Measurements from ENCODE around the gene PPP1R7. TPM values are rescaled to one million over a fixed set of nuclear protein-coding genes. Genes with fewer than 3 reads are reported as not detected.

Gene PPP1R7
- total RNA-seq, 3 donors from 2014 or later (not counting 1 experiment from before 2014, with no cell fraction given), result 57.8 to 66.3 (median 60.4) TPM

DNA sequence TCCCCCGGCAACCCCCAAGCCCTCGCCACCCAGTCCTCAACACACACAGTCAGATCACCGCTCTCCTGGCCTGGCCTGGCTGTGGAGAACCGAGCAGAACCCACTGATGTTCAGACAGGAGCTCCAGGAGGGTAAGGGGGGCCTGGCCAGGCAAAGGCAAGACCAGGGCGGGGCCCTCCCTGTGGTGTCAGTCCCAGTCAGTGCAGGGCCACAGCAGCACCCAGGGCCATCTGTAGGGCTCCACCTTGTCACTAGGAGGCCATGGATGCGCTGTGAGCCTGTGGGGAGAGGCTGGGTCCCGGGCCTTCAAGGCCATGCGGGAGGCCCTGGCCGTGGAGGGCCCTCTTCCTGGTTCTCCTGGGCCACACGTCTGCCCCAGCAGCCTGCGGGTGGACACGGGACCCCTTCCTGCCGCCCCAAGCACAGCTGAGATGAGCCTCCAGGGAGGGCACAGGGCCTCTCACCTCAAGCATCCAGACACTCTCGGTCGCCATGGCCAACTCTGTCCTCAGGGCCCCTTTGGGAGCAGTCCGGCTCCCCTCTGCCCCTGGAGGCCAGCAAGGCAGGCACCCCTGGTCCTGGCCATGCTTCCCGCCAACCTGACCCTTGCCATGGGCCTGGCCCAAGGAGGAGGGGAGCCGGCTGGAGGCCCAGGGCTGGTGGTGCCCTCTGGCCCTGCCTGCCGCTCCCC lies 40.2 kb downstream of the PPP1R7 start:
- no peak overlapping the region for H3K27ac Mint-ChIP-seq
- WGBS (ENCODE audit: insufficient coverage), result 92% methylated on average over 18 of the region's 19 CpGs

DNA sequence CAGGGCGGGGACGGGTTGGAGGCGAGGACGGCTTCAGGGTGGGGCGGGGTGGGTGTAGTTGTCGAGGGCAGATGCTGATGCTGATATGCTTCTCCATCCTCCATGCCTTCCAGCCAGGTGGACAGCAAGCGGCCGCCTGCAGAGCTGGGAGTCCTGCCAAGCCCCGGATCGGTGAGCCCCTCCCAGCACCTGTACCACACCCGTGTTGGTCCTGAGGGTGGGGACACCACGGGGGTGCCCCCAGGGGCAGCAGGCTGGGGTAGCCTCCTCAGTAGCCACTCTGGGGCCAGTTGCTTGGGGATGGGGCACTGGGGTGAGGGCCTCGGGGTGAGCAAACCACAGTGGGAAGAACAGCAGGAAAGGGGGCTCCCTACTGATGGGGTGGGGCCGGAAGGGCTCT lies 40.8 kb downstream of the PPP1R7 start:
- whole genome bisulfite sequencing (ENCODE audit: insufficient coverage), result 76% methylated on average over 10 of the region's 14 CpGs
- Histone ChIP-seq H3K27ac (ENCODE audit: low read length) (no peak overlapping the region), H3K36me3 (ENCODE audit: control insufficient read depth, insufficient read depth, low read length) (no peaks in the 10 kb centered on the region), H3K4me3 (ENCODE audit: low read length) (no peak overlapping the region), H3K4me1 (ENCODE audit: control insufficient read depth, insufficient read depth, low read length) (no peaks in the 10 kb centered on the region), H3K9me3 (ENCODE audit: control insufficient read depth, insufficient read depth, low read length) (no peaks in the 10 kb centered on the region), H3K27me3 (ENCODE audit: control insufficient read depth, insufficient read depth, low read length) (no peaks in the 10 kb centered on the region)
- ATAC-seq (no peak), DNase-seq (no peak)
- TF ChIP-seq, protein P1, sequence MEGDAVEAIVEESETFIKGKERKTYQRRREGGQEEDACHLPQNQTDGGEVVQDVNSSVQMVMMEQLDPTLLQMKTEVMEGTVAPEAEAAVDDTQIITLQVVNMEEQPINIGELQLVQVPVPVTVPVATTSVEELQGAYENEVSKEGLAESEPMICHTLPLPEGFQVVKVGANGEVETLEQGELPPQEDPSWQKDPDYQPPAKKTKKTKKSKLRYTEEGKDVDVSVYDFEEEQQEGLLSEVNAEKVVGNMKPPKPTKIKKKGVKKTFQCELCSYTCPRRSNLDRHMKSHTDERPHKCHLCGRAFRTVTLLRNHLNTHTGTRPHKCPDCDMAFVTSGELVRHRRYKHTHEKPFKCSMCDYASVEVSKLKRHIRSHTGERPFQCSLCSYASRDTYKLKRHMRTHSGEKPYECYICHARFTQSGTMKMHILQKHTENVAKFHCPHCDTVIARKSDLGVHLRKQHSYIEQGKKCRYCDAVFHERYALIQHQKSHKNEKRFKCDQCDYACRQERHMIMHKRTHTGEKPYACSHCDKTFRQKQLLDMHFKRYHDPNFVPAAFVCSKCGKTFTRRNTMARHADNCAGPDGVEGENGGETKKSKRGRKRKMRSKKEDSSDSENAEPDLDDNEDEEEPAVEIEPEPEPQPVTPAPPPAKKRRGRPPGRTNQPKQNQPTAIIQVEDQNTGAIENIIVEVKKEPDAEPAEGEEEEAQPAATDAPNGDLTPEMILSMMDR (IDR thresholded peaks at IDR 0.05), result no peak
- intact Hi-C loops (cut with micrococcal nuclease), result no loop called here
- H3K27ac Mint-ChIP-seq, result no peak overlapping the region
- H3K9me3 Mint-ChIP-seq, result no peaks in the 10 kb centered on the region
- no peaks in the 10 kb centered on the region for H3K36me3 Mint-ChIP-seq
- no peaks in the 10 kb centered on the region for H3K4me1 Mint-ChIP-seq
- H3K4me3 Mint-ChIP-seq, result no peak overlapping the region
- H3K27me3 Mint-ChIP-seq (ENCODE audit: low read depth in 2 of 2), result no peaks in the 10 kb centered on the region

More for the DNA sequence above, 40.2 kb downstream of the PPP1R7 start:
- Histone ChIP-seq H3K36me3 (ENCODE audit: control insufficient read depth, insufficient read depth, low read length) (no peaks in the 10 kb centered on the region), H3K27me3 (ENCODE audit: control insufficient read depth, insufficient read depth, low read length) (no peaks in the 10 kb centered on the region), H3K27ac (ENCODE audit: low read length) (no peak overlapping the region), H3K4me1 (ENCODE audit: control insufficient read depth, insufficient read depth, low read length) (no peaks in the 10 kb centered on the region), H3K4me3 (ENCODE audit: low read length) (no peak overlapping the region), H3K9me3 (ENCODE audit: control insufficient read depth, insufficient read depth, low read length) (no peaks in the 10 kb centered on the region)
- Mint-ChIP-seq H3K4me1 (no peaks in the 10 kb centered on the region), H3K36me3 (no peaks in the 10 kb centered on the region), H3K27me3 (ENCODE audit: low read depth in 2 of 2) (no peaks in the 10 kb centered on the region), H3K9me3 (no peaks in the 10 kb centered on the region), H3K4me3 (no peak overlapping the region)
- intact Hi-C loops (cut with micrococcal nuclease), result no loop called here
- peak in 1 of 3 donors; percentile 19 for ATAC-seq
- TF ChIP-seq, protein P1 (IDR thresholded peaks at IDR 0.05), result no peak
- DNase-seq, result no peak

DNA sequence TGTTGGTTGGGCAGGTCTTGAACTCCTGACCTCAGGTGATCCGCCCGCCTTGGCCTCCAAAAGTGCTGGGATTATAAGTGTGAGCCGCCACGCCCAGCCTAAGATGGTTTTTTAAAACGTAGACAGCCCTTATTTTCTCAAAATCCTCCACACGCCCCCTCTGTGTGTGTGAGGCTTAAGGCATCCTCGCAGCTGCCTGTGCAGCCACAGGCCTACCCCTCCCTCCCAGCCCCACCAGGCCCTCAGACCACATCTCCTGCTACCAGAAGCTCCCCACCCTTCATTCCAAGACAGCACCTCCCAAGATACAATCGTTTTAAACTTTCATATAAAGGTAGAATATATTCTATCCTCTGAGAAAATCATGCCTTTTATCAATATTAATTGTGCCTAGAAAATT lies 43.0 kb downstream of the PPP1R7 start:
- H3K36me3 ChIP-seq (ENCODE audit: control insufficient read depth, insufficient read depth, low read length), result no peaks in the 10 kb centered on the region
- no peaks in the 10 kb centered on the region for H3K27me3 Mint-ChIP-seq (ENCODE audit: low read depth in 2 of 2)
- no peaks in the 10 kb centered on the region for H3K36me3 Mint-ChIP-seq
- H3K4me3 ChIP-seq (ENCODE audit: low read length), result no peak overlapping the region
- TF ChIP-seq, protein P1 (IDR thresholded peaks at IDR 0.05), result no peak
- intact Hi-C loops (cut with micrococcal nuclease), result no loop called here
- H3K27ac Mint-ChIP-seq, result no peak overlapping the region
- H3K4me1 ChIP-seq (ENCODE audit: control insufficient read depth, insufficient read depth, low read length), result no peaks in the 10 kb centered on the region
- no peaks in the 10 kb centered on the region for H3K4me1 Mint-ChIP-seq
- no peaks in the 10 kb centered on the region for H3K9me3 Mint-ChIP-seq
- no peaks in the 10 kb centered on the region for H3K9me3 ChIP-seq (ENCODE audit: control insufficient read depth, insufficient read depth, low read length)
- no peak for DNase-seq
- H3K27me3 ChIP-seq (ENCODE audit: control insufficient read depth, insufficient read depth, low read length), result no peaks in the 10 kb centered on the region
- H3K4me3 Mint-ChIP-seq, result no peak overlapping the region
- no peak for ATAC-seq
- no peak overlapping the region for H3K27ac ChIP-seq (ENCODE audit: low read length)
- 95% methylated on average over 7 of the region's 8 CpGs for WGBS (ENCODE audit: insufficient coverage)

DNA sequence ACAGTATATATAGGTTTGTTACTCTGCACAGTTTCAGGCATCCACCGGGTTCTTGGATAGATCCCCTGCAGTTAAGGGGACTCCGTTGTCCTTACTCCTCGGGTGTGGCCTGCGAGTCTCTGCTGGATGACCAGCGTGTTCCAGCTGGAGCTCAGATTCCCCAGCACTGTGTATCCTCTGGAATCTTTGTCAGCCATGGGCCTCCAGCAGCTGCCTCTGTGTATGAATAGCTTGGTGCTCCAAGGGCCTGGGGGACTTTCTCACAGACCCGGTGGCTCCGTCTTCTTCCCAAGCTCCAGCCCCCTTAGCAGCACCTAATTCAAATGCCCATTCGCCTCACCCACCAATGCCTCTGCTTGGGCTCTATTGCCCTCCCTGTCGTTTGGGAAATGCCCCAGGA lies 44.5 kb downstream of the PPP1R7 start:
- no peaks in the 10 kb centered on the region for H3K36me3 Mint-ChIP-seq
- ATAC-seq (no peak), DNase-seq (no peak)
- H3K9me3 Mint-ChIP-seq, result no peaks in the 10 kb centered on the region
- H3K27ac Mint-ChIP-seq, result no peak overlapping the region
- TF ChIP-seq, protein P1 (IDR thresholded peaks at IDR 0.05), result no peak
- intact Hi-C loops (cut with micrococcal nuclease), result no loop called here
- WGBS (ENCODE audit: insufficient coverage), result 84% methylated on average over 9 of the region's 9 CpGs
- H3K4me3 ChIP-seq (ENCODE audit: low read length), result no peak overlapping the region
- no peaks in the 10 kb centered on the region for H3K27me3 ChIP-seq (ENCODE audit: control insufficient read depth, insufficient read depth, low read length)
- no peak overlapping the region for H3K4me3 Mint-ChIP-seq
- no peaks in the 10 kb centered on the region for H3K4me1 ChIP-seq (ENCODE audit: control insufficient read depth, insufficient read depth, low read length)
- no peaks in the 10 kb centered on the region for H3K27me3 Mint-ChIP-seq (ENCODE audit: low read depth in 2 of 2)
- H3K4me1 Mint-ChIP-seq, result no peaks in the 10 kb centered on the region
- no peak overlapping the region for H3K27ac ChIP-seq (ENCODE audit: low read length)
- H3K9me3 ChIP-seq (ENCODE audit: control insufficient read depth, insufficient read depth, low read length), result no peaks in the 10 kb centered on the region
- no peaks in the 10 kb centered on the region for H3K36me3 ChIP-seq (ENCODE audit: control insufficient read depth, insufficient read depth, low read length)
